ENCODE results near the gene TMEM43. TPM values are rescaled to one million over a fixed set of nuclear protein-coding genes. Genes with fewer than 3 reads are reported as not detected.
"Not testable (repeated sequence)": the region's sequence is repeated elsewhere in the genome, so short reads cannot be mapped to it uniquely, and the experiment has no call there.

TMEM43 gene
- 86.3 TPM for total RNA-seq
- long read RNA-seq, transcript TMEM43-201 (12 exons, 3,341 nt), result major isoform, 265 of 312 reads
- long read RNA-seq, partial matches to known transcripts, result 21 of 312 reads
- long read RNA-seq, other reads (novel, unspliced or antisense), result 26 of 312 reads

GRCh38 chr3:14124615-14125192 lies at the start of gene TMEM43, which contains the start of gene CHCHD4:
TSS of gene TMEM43 (plus strand) at chr3:14125052. CDS start at chr3:14125194, 142 bp downstream.
TSS of gene CHCHD4 (minus strand) at chr3:14124870. CDS start at chr3:14124676, 194 bp downstream.
- H3K27me3 ChIP-seq, result no peaks in the 10 kb centered on the region
- H3K4me1 ChIP-seq, result peaks cover 30% of the 10 kb centered on the region
- H3K27ac ChIP-seq, result peak within 1 kb of the TSS; percentile 98
- no peak for TF ChIP-seq CTCF (IDR thresholded peaks at IDR 0.05)
- ATAC-seq, result peak; percentile 89
- H3K4me3 ChIP-seq, result peak within 1 kb of the TSS; percentile 96
- H3K36me3 ChIP-seq, result peaks cover 16% of the 10 kb centered on the region
- DNase-seq, result peak; percentile 100
- intact Hi-C loops (cut with DNase I), result loop anchor here (10.0 kb wide), 1 partner anchor 230 kb away; no protein-coding TSS in a partner anchor
- no peaks in the 10 kb centered on the region for H3K9me3 ChIP-seq

GRCh38 chr3:14075233-14075632 lies 49.6 kb upstream of the TMEM43 start:
- H3K4me3 ChIP-seq; H3K36me3 ChIP-seq; H3K27me3 ChIP-seq; H3K27ac ChIP-seq; ATAC-seq; H3K4me1 ChIP-seq; intact Hi-C loops (cut with DNase I); DNase-seq; H3K9me3 ChIP-seq: not testable (repeated sequence)

- Histone ChIP-seq H3K4me3 (no peak overlapping the region), H3K9me3 (no peaks in the 10 kb centered on the region), H3K36me3 (no peaks in the 10 kb centered on the region), H3K27me3 (no peaks in the 10 kb centered on the region), H3K4me1 (no peaks in the 10 kb centered on the region), H3K27ac (no peak overlapping the region)
- intact Hi-C loops (cut with DNase I), result no loop called here
- TF ChIP-seq CTCF (IDR thresholded peaks at IDR 0.05), result no peak
- no peak for DNase-seq
- no peak for ATAC-seq
These were observed 47.5 kb upstream of the TMEM43 start for GRCh38 chr3:14077310-14077709.

- intact Hi-C loops (cut with DNase I), result no loop called here
- Histone ChIP-seq H3K27ac (no peak overlapping the region), H3K4me1 (no peaks in the 10 kb centered on the region), H3K36me3 (no peaks in the 10 kb centered on the region), H3K4me3 (no peak overlapping the region), H3K9me3 (no peaks in the 10 kb centered on the region), H3K27me3 (no peaks in the 10 kb centered on the region)
- ATAC-seq (no peak), DNase-seq (no peak)
- no peak for TF ChIP-seq CTCF (IDR thresholded peaks at IDR 0.05)
These were observed 42.7 kb upstream of the TMEM43 start for GRCh38 chr3:14082108-14082657.

GRCh38 chr3:14087461-14087860 lies 37.4 kb upstream of the TMEM43 start:
- H3K27ac ChIP-seq; intact Hi-C loops (cut with DNase I); H3K27me3 ChIP-seq; DNase-seq; H3K9me3 ChIP-seq; H3K36me3 ChIP-seq; H3K4me1 ChIP-seq; H3K4me3 ChIP-seq; ATAC-seq: not testable (repeated sequence)

- H3K4me3 ChIP-seq; H3K27me3 ChIP-seq; DNase-seq; H3K36me3 ChIP-seq; H3K4me1 ChIP-seq; intact Hi-C loops (cut with DNase I); ATAC-seq; H3K9me3 ChIP-seq; H3K27ac ChIP-seq: not testable (repeated sequence)
These were observed 32.9 kb upstream of the TMEM43 start for GRCh38 chr3:14091959-14092358.

GRCh38 chr3:14092464-14092863 lies 32.4 kb upstream of the TMEM43 start:
- Histone ChIP-seq H3K4me3 (no peak overlapping the region), H3K27me3 (no peaks in the 10 kb centered on the region), H3K9me3 (no peaks in the 10 kb centered on the region), H3K36me3 (no peaks in the 10 kb centered on the region), H3K4me1 (no peaks in the 10 kb centered on the region), H3K27ac (no peak overlapping the region)
- ATAC-seq (no peak), DNase-seq (no peak)
- intact Hi-C loops (cut with DNase I), result no loop called here
- TF ChIP-seq CTCF (IDR thresholded peaks at IDR 0.05), result no peak
